ENCODE measurements around the gene SFT2D3.

The SFT2D3 gene

GRCh38 chr2:127754186-127754585, 52.9 kb downstream of the SFT2D3 start:
- DNase-seq = no peak
